GM18519 (cell line): ENCODE results near the gene BRD4.

Experiments used
- ATAC-seq: cut with Tn5 transposase; IDR thresholded peaks from one replicate; pipeline ENCODE4 v1.9.1; 2021; ENCODE audit warnings: mild to moderate bottlenecking, moderate library complexity; ENCODE audit not compliant: unreplicated experiment, low FRiP score

The BRD4 gene

DNA sequence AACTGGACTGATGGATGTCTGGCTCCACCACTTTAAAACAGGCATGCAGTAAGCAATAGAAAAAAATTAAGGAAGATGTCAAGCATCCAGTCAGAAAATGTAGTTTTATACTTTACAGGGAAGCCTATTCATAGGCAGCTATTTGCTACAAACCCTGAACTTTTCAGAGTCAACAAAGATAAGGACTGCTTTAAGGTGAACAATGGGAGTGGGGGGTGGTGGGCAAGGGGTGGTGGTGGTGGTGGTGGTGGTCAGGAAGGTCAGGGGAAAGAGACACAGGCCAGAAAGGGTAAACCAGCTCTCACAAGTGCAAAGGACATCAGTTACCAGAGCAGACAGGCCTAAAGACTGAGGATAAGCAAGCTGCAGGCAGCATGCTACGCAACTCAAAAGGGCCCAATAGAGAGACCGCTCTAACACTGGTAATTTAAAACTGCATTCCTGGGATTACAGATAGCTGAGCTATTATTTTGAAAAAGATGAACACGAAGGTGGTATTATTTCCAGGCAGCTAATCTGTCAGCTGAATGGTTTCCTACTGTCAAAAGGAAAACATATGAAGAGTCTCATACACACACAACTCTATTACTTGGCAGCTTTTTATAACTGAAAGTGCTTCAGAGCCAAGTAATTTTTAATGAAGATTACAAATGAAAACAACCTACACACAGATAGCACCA is 14.8 kb downstream of the BRD4 start:
- no peak for ATAC-seq

DNA sequence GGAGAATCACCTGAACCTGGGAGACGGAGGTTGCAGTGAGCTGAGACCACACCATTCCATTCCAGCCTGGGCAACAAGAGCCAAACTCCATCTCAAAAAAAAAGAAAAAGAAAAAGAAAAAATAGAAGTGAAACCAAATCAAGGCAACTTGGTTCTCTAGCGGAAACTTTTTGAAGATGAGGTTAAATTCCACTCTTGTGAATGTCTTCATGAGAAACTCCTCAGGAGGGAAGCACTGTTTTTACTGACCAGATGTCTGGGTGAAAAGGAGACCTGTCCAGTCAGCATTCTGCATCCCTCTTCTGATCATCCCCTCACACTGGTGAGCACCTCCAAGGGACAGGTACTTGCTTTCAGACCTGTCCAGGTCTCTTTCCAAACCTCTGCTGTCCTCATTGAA is 15.8 kb downstream of the BRD4 start:
- ATAC-seq: no peak

DNA sequence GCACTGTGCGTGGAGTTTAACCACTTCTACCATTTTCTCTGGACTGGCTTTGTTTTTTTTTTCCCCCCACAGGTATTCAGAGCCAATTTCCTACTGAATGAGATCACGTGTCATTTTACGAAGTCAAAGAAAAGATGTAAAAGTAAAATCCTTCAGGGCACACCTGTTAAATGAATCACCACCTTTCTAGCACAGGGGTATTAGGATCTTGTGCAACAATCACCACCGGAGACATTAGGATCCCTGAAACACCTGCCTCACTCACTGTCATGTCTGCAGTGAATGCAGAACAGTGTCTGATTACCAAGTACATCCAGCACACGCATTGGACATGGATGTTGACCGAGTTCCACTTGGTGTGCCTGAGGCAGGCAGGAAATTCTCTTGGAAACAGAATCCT is 17.2 kb downstream of the BRD4 start:
- ATAC-seq: no peak

DNA sequence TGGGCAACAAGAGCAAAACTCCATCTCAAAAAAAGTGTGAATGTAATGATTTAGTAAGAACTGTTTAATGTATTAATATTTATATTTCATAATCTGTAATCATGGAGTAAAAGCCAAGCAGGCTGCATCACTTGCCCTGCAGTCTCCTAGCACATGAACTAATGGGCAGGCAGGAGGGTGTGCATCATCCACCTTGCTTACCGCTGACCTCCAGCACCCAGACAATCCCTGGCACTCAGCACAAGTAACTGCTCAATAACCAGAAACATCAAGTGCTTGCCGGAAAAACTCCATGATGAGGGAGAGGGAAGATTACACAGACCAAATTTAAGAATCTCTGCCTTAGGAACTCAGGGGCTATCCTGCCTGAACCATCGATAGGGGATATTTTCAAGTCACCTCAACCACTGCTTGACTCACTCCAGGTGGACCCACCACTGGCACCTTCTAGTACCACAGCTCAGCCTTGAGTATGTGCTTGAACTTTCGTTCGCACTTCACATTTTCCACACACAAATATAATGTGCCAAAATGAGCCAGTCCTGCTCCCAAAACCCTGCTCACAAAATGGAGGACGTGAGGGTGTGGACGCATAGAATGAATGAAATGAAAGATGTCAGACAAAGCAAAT is 18.6 kb downstream of the BRD4 start:
- no peak for ATAC-seq

DNA sequence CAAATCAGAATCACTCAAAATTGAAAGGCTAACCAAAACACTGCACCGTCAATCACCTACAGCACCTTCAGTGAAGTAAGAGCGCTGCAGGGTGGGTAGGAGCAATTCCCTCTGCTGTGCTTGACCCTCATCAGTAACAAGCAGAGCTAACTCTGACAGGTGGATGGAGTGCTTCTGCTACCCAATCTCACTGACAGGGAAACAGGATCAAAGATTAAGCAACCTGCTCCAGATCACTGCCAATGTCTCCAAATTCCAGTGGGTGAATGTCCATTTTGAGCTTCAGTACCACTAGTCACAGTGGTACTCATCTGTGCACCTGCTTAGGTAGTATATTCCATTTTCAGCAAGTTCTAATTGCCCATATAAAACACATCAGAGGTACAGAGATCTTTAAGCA is 25.2 kb downstream of the BRD4 start:
- no peak for ATAC-seq

DNA sequence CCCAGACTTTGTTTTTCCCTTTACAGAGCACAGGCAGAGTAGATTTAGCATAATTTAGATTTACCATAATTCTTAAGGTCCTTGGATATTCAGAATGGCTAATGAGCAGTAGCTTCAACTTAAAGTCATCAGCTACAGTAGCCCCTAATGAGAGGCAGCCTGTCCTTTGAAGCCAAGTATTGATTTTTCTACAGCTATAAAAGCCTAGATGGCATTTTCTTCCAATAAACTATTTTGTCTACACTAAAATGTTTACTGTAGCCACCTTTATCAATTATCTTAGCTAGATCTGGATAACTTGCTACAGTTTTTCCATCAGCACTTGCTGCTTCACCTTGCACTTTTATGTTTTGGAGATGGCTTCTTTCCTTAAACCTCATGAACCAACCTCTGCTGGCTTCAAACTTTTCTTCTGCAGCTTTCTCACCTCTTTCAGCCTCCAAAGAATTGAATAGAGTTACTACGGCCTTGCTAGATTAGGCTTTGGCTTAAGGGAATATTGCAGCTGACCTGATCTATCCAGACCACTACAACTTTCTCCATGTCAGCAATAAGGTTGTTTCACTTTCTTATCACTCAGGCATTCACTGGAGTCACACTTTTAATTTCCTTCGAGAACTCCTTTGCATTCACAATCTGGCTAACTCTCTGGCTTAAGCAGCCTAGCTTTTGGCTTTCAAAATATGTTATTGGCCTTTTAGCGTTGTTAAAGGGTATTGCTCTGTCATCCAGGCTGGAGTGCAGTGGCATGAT is 26.6 kb downstream of the BRD4 start:
- ATAC-seq: no peak

DNA sequence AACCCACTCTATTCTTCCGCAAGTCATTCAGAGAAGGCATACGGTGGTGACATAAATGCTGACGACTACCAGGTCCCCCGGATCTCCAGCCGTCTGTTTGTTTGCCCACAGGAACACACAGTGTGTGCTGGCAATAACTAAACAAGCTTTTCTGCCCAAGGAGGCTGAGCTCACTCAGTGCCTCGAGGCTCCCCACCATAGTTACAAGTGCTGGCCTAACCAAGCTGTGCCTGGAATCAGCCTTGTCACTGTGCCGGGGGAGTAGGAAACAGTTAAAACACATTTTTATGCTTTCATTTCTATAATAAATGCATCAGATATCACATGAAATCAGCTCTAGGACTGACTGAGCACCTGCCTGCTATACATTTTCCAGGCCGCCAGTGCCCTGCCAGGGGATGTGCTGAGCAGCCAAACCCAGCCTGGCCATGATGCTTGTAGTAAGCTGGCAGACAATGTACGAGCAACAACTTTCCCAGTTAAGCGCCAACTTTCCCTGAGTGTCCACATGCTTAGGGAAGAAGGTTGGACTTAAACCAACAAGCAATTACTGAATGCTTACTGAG is 28.1 kb downstream of the BRD4 start:
- ATAC-seq: no peak

DNA sequence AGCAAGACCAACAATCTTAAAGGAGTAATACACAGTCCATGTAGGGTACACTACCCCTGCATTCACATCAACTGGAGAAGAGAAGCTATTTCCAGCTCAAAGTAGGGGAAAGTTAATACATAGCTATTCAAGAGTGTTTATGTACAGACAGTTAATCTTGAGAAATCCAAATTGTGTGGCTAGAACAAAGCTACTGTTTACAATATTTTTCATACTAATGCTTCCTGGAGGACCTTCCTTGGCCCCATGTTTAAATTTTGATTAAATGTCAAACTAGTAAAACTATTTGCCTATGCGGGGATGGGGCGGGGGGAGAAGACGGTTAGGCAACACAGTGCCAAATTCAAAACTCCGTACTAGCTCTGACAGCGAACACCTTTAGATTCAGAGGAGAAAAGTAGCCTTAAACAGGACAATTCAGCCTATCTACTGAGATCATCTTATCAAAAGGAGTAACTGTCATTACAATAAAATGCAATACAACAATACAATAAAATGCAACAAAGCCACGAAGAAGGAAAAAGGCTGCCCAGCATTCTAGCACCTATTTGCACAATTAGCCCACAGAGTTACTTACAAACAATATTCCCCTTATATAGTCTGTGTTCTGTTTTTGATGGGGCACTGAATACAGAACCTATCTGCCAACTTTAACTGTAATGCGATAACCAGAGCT is 29.1 kb downstream of the BRD4 start:
- no peak for ATAC-seq

DNA sequence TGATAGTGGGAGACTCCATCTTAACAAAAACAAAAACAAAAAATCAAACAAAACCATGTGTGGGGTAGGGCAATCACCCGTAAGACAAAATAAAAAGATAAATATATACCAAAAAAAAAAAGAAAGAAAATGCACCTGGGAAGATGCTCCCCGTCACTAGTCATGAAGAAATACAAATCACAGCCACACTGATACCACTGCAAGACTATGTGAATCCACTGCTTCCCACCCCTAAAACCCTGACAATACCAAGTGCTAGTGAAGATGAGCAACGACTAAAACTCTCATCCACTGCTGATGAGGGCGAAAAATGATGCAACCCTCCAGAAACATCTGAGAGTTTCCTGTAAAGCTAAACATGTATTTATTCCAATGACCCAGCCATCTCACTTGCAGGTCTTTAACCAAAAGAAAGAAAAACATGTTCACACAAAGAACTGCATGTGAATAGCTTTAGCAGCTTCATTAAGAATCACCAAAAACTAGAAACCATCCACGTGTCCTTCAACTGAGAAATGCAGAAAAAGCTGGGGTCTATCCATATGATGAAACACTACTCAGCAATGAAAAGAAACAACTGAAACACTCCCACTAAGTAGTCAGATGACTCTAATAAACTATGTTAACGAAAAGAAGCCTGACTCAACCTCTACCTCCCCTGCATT is 31.7 kb downstream of the BRD4 start:
- ATAC-seq: no peak

DNA sequence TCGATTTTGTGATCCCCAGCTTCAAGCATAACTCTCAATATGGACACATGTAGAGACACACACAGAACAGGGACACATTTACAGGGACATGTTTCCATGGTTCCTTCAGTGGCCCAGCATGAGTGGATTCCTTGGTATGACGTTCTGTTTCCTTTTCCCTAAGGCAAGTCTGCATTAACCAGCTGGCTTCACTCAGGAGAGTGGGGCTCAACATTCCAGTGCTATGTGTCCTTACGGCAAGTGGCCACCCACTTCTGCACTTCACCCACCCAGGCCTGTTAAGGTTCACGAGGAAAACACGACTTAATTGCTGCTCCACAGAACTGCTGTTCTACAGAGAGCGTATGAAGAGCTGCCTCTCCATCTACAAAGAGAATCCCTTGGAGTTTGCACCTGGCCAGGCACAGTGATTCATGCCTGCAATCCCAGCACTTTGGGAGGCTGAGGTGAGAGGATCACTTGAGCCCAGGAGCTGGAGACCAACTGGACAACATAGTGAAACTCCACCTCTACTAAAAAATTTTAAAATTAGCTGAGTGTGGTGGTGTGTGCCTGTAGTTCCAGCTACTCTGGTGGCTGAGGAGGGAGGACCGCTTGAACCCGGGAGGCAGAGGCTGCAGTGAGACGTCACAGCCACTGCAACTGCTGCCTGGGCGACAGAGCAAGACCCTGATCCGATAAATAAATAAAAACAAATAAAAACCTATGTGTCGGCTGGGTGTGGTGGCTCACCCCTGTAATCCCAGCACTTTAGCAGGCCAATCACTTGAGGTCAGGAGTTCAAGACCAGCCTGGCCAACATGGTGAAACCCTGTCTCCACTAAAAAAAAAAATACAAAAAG is 32.5 kb downstream of the BRD4 start:
- no peak for ATAC-seq

DNA sequence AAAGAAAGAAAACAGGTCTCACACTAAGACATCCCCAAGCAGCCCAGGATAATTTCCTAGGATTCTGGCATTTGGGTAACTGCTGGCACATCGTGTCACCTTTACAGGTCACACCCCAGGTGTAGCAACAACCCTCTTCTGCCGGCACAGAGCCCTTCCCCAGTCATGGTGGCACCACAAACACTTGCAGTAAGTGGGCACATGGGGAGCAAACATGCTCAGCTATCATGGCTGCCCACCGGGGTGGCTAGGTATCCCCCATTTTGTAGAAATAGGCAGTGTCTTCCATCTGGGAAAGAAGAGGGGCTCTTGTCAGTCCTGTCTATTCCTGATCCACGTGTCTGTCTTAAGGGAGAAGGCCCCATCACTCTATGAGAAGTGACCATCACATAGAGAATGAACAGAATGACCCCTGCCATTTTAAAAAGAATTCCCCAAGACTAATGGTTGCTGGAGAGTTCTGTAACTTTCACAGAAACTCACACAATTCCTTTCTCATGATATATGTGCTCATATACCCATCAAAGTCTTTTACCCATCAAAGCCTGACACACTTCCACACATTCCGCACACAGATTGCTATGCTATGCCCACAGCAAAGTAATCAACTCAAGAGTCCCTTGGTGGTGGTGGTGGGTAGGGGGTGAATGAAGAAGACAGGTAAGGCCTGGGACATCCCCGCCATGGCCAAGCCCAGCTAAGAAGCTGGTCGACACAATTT is 33.3 kb downstream of the BRD4 start:
- ATAC-seq: no peak

DNA sequence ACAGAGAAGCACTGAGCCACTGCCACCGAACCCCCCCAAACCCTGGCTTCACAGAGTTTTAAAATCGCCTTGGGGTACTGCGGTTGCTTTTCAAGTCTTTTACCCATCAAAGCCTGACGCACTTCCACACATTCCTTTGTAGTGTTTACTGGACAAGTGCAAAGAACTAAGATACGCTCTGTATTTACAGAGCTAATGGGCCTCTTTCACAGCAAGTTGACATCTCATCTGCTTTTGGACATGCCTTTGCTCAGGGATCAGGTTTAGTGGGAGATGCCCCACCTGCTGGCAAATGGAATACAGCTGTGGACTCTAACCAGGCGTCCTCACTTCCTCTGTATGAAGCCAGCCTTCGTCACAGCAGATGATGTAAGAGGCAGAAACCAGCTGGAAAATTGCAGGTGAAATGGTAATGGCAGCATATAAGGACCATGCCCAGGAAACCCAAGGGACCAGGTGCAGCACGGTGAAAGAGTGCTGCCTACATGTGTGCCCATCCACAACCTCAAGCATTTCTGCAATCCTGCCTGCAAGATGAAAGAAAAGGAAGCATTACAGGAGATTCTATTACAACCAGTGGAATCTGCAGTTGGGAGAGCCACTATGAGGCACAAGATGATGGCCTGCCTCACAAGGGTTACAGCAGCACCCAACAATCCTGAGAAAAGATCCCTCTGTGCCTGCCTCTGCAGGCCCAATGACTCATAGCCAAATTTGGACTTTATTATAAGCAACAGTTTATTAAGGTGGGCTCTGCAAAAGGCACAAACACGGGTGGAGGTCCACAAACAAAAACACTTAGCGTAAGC is 34.7 kb downstream of the BRD4 start:
- no peak for ATAC-seq

DNA sequence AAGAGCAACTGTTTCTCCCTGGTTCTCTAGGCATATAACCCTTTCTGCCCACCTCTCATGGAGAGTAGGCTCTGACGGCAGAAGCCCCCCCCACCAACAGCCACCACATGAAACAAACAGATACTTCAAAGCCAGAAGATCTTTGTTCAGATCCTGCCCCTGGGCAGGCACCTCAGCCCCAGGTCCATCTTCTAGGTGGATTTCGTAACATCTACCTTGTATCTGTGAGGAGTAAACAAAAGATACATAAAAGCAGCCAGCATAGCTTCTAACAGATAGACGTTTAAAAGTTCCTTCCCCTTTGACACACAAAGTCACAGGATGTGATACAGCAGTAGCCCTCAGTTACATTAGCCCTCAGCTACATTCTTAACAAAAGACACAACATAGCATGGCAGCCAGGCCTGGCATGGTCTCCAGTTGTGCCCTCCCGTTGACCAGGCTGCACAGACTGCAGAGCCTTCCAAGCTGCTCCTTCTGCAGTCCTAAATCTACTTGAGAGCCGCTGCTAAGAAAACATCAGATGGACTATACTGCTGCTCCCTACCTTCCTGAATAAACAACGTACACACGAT is 35.4 kb downstream of the BRD4 start:
- no peak for ATAC-seq

DNA sequence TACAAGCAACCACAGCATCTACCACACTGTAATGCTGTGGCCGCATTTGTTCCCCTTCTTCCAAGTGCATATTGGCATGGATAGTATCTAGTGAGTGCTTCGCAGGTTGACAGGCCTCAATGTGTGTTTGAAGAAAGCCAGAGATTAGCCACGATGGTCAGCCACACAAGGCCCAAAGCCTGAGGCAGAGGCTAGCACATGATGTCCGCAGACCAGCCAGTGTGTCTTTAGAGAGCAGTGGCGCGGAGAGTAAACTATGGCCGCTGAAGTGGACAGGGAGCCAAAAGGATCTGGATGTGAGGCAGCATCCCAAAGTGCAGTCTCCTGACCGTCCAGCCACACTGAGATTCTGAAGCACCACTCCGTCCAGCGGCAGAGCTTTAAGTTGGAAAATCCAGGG is 36.0 kb downstream of the BRD4 start:
- ATAC-seq: no peak

DNA sequence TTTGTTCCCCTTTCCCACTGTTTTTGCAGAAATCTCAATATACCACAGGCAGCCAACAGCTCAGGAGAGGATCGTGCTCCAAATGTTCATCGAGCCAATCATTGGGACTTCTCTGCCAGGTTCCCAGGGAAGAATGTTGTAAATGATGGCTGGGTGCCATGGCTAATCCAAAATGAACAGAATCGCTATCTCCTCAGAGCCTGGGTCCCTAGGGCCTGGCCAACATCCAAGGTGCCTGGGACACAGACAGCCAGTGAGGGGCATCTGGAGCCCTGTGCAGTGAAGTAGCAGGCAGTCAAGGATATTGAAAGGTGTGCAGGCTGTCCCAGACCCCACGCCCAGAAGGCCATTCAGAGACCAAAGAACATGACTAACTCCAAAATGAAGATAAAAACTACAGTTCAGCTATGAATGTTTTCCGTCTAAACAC is 37.8 kb downstream of the BRD4 start:
- no peak for ATAC-seq

DNA sequence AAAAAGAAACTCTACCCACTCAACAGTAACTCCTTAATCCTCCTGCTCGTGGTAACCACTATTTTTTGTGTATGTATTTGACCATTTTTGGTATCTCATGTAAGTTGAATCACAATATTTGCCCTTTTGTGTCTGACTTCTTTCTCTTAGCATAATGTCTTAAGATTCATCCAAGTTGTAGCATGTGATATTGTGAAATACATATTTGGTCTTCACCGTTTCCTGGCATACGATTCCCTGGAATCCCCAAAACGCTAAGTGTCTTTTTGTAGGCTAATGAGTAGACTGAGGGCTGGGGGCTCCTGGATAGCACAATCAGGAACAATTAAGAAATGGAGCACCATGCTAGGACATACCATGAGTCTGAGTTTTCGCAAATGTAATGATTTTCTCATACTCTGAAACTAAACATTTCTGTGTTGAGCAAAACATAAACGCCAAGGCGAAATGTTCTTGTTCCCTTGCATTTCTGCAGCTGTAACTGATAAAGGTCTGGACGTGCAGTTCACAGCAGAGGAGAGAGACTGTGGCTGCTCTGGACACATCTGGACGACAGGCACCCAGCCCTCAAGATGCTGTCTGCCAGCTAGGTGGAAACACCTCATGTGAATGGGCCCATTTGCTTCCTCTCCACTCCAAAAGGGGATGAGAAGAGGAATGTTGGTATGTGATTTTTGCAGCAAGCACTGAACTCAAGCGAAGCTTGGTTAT is 38.4 kb downstream of the BRD4 start:
- no peak for ATAC-seq
